ENCODE results near the gene HELQ. TPM values are rescaled to one million over a fixed set of nuclear protein-coding genes. Genes with fewer than 3 reads are reported as not detected.

HELQ gene
- total and polyA plus RNA-seq, 2 donors (not counting 1 experiment from before 2014, with no cell fraction given), result 21.7 to 42.4 TPM

DNA sequence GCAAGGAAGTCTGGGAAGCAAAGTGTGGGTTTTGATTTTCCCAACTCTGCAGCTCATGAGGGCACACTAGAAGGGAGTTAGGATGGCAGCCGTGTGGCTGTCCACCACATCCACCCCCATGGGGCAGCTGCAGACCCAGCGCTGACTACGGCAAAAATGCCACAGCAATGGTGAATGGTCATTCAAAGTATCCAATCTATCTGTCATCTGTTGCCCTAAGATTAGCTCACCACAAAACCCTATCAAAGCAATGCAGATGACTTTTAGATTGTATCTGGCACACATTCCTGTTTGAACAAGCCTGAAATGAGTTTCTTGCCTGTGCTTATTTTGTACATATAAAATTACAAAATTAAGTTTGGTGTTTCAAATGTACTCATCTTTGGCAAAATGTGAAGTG, 91.3 kb downstream of the HELQ start:
- H3K27me3 ChIP-seq (replicated peaks in 1 of 4; ENCODE audit: control extremely low read depth in 1 of 4, control insufficient read depth in 3 of 4, insufficient read depth in 4 of 4, low read length in 3 of 4), result no peaks in the 10 kb centered on the region
- CTCF ChIA-PET, result interaction anchor here (0.7 kb wide), 1 partner anchor 281 kb away, joined by 5 read pairs; no protein-coding TSS in a partner anchor
- Mint-ChIP-seq H3K4me3 (no peak overlapping the region), H3K27ac (no peak overlapping the region), H3K27me3 (no peaks in the 10 kb centered on the region), H3K9me3 (ENCODE audit: insufficient read depth) (no peaks in the 10 kb centered on the region), H3K4me1 (peaks cover 7% of the 10 kb centered on the region)
- H3K27ac ChIP-seq (ENCODE audit: low read length in 2 of 2), result no peak overlapping the region
- WGBS (ENCODE audit: insufficient coverage), result 52% methylated on average over 3 of the region's 3 CpGs
- peaks cover 0 to 4% of the 10 kb centered on the region in 2 donors for H3K4me1 ChIP-seq (ENCODE audit: control insufficient read depth in 2 of 2, insufficient read depth in 2 of 2, low read length in 2 of 2)
- POLR2A ChIA-PET, result no interaction called here
- no peaks in the 10 kb centered on the region for H4K20me1 ChIP-seq (ENCODE audit: control insufficient read depth, insufficient read depth, low read length, poor library complexity, severe bottlenecking)
- DNase-seq, result no peak
- no peaks in the 10 kb centered on the region for H3K79me2 ChIP-seq (ENCODE audit: control insufficient read depth, insufficient read depth, low read length)
- no peak overlapping the region for H3K4me2 ChIP-seq (replicated peaks; ENCODE audit: low read depth, low read length, poor library complexity, severe bottlenecking)
- H3K9ac ChIP-seq (ENCODE audit: low read length), result no peak overlapping the region
- intact Hi-C loops (cut with micrococcal nuclease), result no loop called here
- TF ChIP-seq EZH2 (IDR thresholded peaks at IDR 0.05; ENCODE audit: borderline replicate concordance, insufficient read depth, low read depth, low read length, poor library complexity, severe bottlenecking), result no peak
- TF ChIP-seq, protein P1, sequence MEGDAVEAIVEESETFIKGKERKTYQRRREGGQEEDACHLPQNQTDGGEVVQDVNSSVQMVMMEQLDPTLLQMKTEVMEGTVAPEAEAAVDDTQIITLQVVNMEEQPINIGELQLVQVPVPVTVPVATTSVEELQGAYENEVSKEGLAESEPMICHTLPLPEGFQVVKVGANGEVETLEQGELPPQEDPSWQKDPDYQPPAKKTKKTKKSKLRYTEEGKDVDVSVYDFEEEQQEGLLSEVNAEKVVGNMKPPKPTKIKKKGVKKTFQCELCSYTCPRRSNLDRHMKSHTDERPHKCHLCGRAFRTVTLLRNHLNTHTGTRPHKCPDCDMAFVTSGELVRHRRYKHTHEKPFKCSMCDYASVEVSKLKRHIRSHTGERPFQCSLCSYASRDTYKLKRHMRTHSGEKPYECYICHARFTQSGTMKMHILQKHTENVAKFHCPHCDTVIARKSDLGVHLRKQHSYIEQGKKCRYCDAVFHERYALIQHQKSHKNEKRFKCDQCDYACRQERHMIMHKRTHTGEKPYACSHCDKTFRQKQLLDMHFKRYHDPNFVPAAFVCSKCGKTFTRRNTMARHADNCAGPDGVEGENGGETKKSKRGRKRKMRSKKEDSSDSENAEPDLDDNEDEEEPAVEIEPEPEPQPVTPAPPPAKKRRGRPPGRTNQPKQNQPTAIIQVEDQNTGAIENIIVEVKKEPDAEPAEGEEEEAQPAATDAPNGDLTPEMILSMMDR (IDR thresholded peaks at IDR 0.05), result no peak
- no peak overlapping the region for H3K4me3 ChIP-seq (ENCODE audit: control extremely low read depth in 1 of 5, extremely low read depth in 1 of 5, insufficient read depth in 1 of 5, low read depth in 2 of 5, low read length in 4 of 5)
- no peaks in the 10 kb centered on the region for H3K9me3 ChIP-seq (ENCODE audit: control extremely low read depth in 1 of 3, control insufficient read depth in 2 of 3, insufficient read depth in 1 of 3, low read length in 2 of 3)
- H3K36me3 ChIP-seq (replicated peaks in 1 of 2; ENCODE audit: control extremely low read depth in 1 of 2, control insufficient read depth in 1 of 2, extremely low read depth in 1 of 2, insufficient read depth in 2 of 2, low read length in 1 of 2), result no peaks in the 10 kb centered on the region
- H2AFZ ChIP-seq (ENCODE audit: insufficient read depth, low read depth, low read length, poor library complexity, severe bottlenecking), result no peak overlapping the region
- no peak for ATAC-seq (ENCODE audit: low read depth)

DNA sequence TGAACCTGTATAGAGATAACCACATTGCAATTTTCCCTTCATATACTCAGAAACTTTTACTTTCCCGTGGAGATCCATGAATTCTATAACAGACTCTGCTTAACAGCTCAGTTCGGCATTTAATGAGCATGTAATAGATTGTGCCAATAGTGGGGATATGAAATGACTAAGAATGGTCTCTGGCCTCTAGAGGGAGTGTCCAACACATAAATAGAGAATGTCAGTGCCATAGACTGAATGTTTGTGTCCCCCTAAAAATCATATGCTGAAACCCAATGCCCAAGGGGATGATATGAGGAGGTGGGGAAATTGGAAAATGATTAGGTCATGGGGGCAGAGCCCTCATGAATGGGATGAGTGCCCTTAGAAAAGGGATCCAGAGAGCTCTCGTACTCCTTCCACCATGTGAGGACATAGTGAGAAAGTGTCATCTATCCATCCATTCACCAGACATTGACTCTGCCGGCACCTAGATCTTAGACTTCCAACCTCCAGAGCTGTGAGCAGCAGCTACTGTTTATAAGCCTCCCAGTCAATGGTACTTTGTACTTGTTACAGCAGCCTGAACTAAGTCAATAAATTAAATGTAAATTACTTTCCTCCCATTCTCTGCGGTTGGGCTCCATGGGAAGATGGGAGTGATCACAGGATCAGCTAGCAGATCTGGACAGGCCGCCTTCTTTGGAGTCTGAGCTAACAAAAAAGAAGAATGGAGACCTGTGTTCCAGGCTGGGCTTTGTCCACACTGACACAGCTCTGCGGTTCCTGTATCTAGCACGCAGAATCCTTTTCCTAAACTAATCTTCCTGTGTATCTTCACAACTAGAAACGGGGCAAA, 92.9 kb downstream of the HELQ start:
- Mint-ChIP-seq H3K4me3 (no peak overlapping the region), H3K27ac (no peak overlapping the region)
- intact Hi-C loops (cut with micrococcal nuclease), result loop anchor here (1.0 kb wide), 1 partner anchor 278 kb away; no protein-coding TSS in a partner anchor

More for the DNA sequence above, 92.9 kb downstream of the HELQ start:
- Histone ChIP-seq H3K27ac (ENCODE audit: low read length in 2 of 2) (no peak overlapping the region), H3K4me3 (ENCODE audit: control extremely low read depth in 1 of 5, extremely low read depth in 1 of 5, insufficient read depth in 1 of 5, low read depth in 2 of 5, low read length in 4 of 5) (no peak overlapping the region), H3K4me2 (replicated peaks; ENCODE audit: low read depth, low read length, poor library complexity, severe bottlenecking) (no peak overlapping the region), H3K36me3 (replicated peaks in 1 of 2; ENCODE audit: control extremely low read depth in 1 of 2, control insufficient read depth in 1 of 2, extremely low read depth in 1 of 2, insufficient read depth in 2 of 2, low read length in 1 of 2) (no peaks in the 10 kb centered on the region), H3K9ac (ENCODE audit: low read length) (no peak overlapping the region), H4K20me1 (ENCODE audit: control insufficient read depth, insufficient read depth, low read length, poor library complexity, severe bottlenecking) (no peaks in the 10 kb centered on the region), H3K9me3 (ENCODE audit: control extremely low read depth in 1 of 3, control insufficient read depth in 2 of 3, insufficient read depth in 1 of 3, low read length in 2 of 3) (no peaks in the 10 kb centered on the region), H2AFZ (ENCODE audit: insufficient read depth, low read depth, low read length, poor library complexity, severe bottlenecking) (no peak overlapping the region), H3K4me1 (ENCODE audit: control insufficient read depth in 2 of 2, insufficient read depth in 2 of 2, low read length in 2 of 2) (peaks cover 0 to 4% of the 10 kb centered on the region in 2 donors), H3K27me3 (replicated peaks in 1 of 4; ENCODE audit: control extremely low read depth in 1 of 4, control insufficient read depth in 3 of 4, insufficient read depth in 4 of 4, low read length in 3 of 4) (no peaks in the 10 kb centered on the region), H3K79me2 (ENCODE audit: control insufficient read depth, insufficient read depth, low read length) (no peaks in the 10 kb centered on the region)
- ChIA-PET POLR2A (no interaction called here), CTCF (interaction anchor here (0.5 to 1.5 kb wide), 9 partner anchors 11 to 338 kb away, joined by 3 to 5 read pairs (median 3); no protein-coding TSS in a partner anchor)
- Mint-ChIP-seq H3K27me3 (no peaks in the 10 kb centered on the region), H3K9me3 (ENCODE audit: insufficient read depth) (no peaks in the 10 kb centered on the region), H3K4me1 (peaks cover 7% of the 10 kb centered on the region)
- peak; percentile 28 for DNase-seq
- peak; percentile 31 for ATAC-seq (ENCODE audit: low read depth)
- TF ChIP-seq, protein P1 (IDR thresholded peaks at IDR 0.05), result peak; percentile 35
- TF ChIP-seq EZH2 (IDR thresholded peaks at IDR 0.05; ENCODE audit: borderline replicate concordance, insufficient read depth, low read depth, low read length, poor library complexity, severe bottlenecking), result no peak
- WGBS (ENCODE audit: insufficient coverage), result 84% methylated on average over 2 of the region's 9 CpGs
